Panc1 (cell line): Measurements from ENCODE around the gene ONECUT2. TPM values are rescaled to one million over a fixed set of nuclear protein-coding genes. Genes with fewer than 3 reads are reported as not detected.

Source experiments
- ATAC-seq: fragments of 200-7000 bp; cut with Tn5 transposase; 2 replicates; pipeline ENCODE4 v1.9.1; 2020; ENCODE audit warnings: mild to moderate bottlenecking, moderate library complexity
- BruUV-seq: library from RNA; stranded (reverse); fragments of 400-500 nt; replicated peaks from 2 replicates; lab custom pipeline; 2021; lab: Mats Ljungman, UMichigan
- CTCF ChIA-PET: fragments of 300-600 bp; sonication (Branson Sonifier 250); formaldehyde crosslinking; loops from one replicate; lab custom pipeline; 2022; ENCODE audit warnings: antibody characterized with exemption; lab: Charles Lee
- POLR2A ChIA-PET: fragments of 300-600 bp; sonication (Branson Sonifier 250); formaldehyde crosslinking; loops from one replicate; lab custom pipeline; 2022; ENCODE audit warnings: antibody characterized with exemption; lab: Charles Lee
- DNase-seq: peaks from one replicate; pipeline ENCODE4 v3.0.0-alpha.2; 2010; ENCODE audit warnings: low read depth, low spot score
- H3K27ac ChIP-seq: 2 replicates; pipeline ENCODE4 v1.5.1; 2011; ENCODE audit warnings: mild to moderate bottlenecking, low read length, inconsistent platforms
- H3K27me3 ChIP-seq: fragments of 200-500 bp; sonication (Bioruptor generic); 2 replicates; pipeline ENCODE4 v1.6.0; 2014; ENCODE audit warnings: low read length, inconsistent platforms; ENCODE audit not compliant: control insufficient read depth, insufficient read depth
- H3K36me3 ChIP-seq: fragments of 200-500 bp; sonication (Bioruptor generic); 2 replicates; pipeline ENCODE4 v1.5.1; 2014; ENCODE audit warnings: inconsistent platforms, mild to moderate bottlenecking, low read length, moderate library complexity; ENCODE audit not compliant: control insufficient read depth, insufficient read depth
- H3K4me1 ChIP-seq: 2 replicates; pipeline ENCODE4 v1.5.1; 2011; ENCODE audit warnings: inconsistent platforms, mild to moderate bottlenecking, low read length, moderate library complexity; ENCODE audit not compliant: control insufficient read depth, insufficient read depth
- H3K4me3 ChIP-seq, 2 experiments: 2 replicates each; pipeline ENCODE4 v1.5.1; 2011 to 2012; ENCODE audit warnings: low read depth in 2 of 2, low read length in 2 of 2, mild to moderate bottlenecking in 2 of 2, inconsistent platforms in 1 of 2, moderate library complexity in 1 of 2
- H3K9me3 ChIP-seq: fragments of 200-500 bp; sonication (Bioruptor generic); 2 replicates; pipeline ENCODE4 v1.5.1; 2014; ENCODE audit warnings: low read depth, mild to moderate bottlenecking, inconsistent platforms, low read length, moderate library complexity; ENCODE audit not compliant: control insufficient read depth, insufficient read depth
- REST ChIP-seq, 2 experiments: IDR thresholded peaks; 2 replicates each; pipeline ENCODE4 v1.6.1; 2011 to 2012; ENCODE audit warnings: low read depth in 2 of 2, control low read depth in 1 of 2, low read length in 1 of 2, mild to moderate bottlenecking in 1 of 2, moderate library complexity in 1 of 2; ENCODE audit not compliant: insufficient read depth in 1 of 2
- SIN3A ChIP-seq: IDR thresholded peaks from 2 replicates; pipeline ENCODE4 v1.6.1; 2012; ENCODE audit warnings: low read depth, mild to moderate bottlenecking, low read length, moderate library complexity, borderline replicate concordance; ENCODE audit not compliant: insufficient read depth
- TCF7L2 ChIP-seq: IDR thresholded peaks from 2 replicates; pipeline ENCODE4 v1.6.1; 2011; ENCODE audit warnings: mild to moderate bottlenecking, low read depth, low read length, inconsistent platforms
- in situ Hi-C: cut with HindIII; loops from 2 replicates; pipeline ENCODE4 v1.10.0; 2016; ENCODE audit warnings: low sequenced_read_pairs, low pct_unique_long_range_greater_than_20kb
- intact Hi-C: fragments of 100-400 bp; cut with micrococcal nuclease; formaldehyde crosslinking; loops from one replicate; pipeline ENCODE4 v1.10.0; 2022; ENCODE audit not compliant: unreplicated experiment
- total RNA-seq: library from RNA; stranded (reverse); gene quantifications from one replicate; pipeline ENCODE4 v1.2.1, GENCODE V29; 2021; ENCODE audit not compliant: unreplicated experiment

ONECUT2 gene
- total RNA-seq, 1 experiment from 2014 or later: 0.59 TPM

- CTCF ChIA-PET: no interaction called here
- POLR2A ChIA-PET: no interaction called here
- ATAC-seq (no peak), DNase-seq (no peak)
- Histone ChIP-seq H3K27ac (no peak overlapping the region), H3K27me3 (no peaks in the 10 kb centered on the region), H3K9me3 (no peaks in the 10 kb centered on the region), H3K4me3 (no peak overlapping the region), H3K36me3 (no peaks in the 10 kb centered on the region), H3K4me1 (no peaks in the 10 kb centered on the region)
- in situ Hi-C loops (no loop called here), intact Hi-C loops (no loop called here)
- TF ChIP-seq TCF7L2 (no peak), REST (IDR thresholded peaks at IDR 0.05; ENCODE audit: insufficient read depth in 1 of 2, low read depth in 2 of 2, low read length in 1 of 2) (no peak), SIN3A (no peak)
- no TSS peak for BruUV-seq
Measured at GRCh38 chr18:57466307-57466706, 31.1 kb downstream of the ONECUT2 start.

GRCh38 chr18:57466745-57467409, 31.7 kb downstream of the ONECUT2 start:
- Histone ChIP-seq H3K27ac (no peak overlapping the region), H3K27me3 (no peaks in the 10 kb centered on the region), H3K36me3 (no peaks in the 10 kb centered on the region), H3K9me3 (no peaks in the 10 kb centered on the region), H3K4me3 (no peak overlapping the region), H3K4me1 (no peaks in the 10 kb centered on the region)
- POLR2A ChIA-PET: no interaction called here
- TF ChIP-seq REST (IDR thresholded peaks at IDR 0.05; ENCODE audit: insufficient read depth in 1 of 2, low read depth in 2 of 2, low read length in 1 of 2): no peak
- intact Hi-C loops: no loop called here
- in situ Hi-C loops: no loop called here
- ATAC-seq (no peak), DNase-seq (no peak)
- CTCF ChIA-PET: no interaction called here
- no TSS peak for BruUV-seq

- no TSS peak for BruUV-seq
- intact Hi-C loops (no loop called here), in situ Hi-C loops (no loop called here)
- H3K27ac ChIP-seq: no peak overlapping the region
- CTCF ChIA-PET: no interaction called here
- no peaks in the 10 kb centered on the region for H3K4me1 ChIP-seq
- POLR2A ChIA-PET: no interaction called here
- H3K9me3 ChIP-seq: no peaks in the 10 kb centered on the region
- H3K36me3 ChIP-seq: no peaks in the 10 kb centered on the region
- no peak for TF ChIP-seq SIN3A
- DNase-seq: no peak
- no peak overlapping the region for H3K4me3 ChIP-seq
- H3K27me3 ChIP-seq: no peaks in the 10 kb centered on the region
- no peak for ATAC-seq
Measured at GRCh38 chr18:57469884-57470283, 34.7 kb downstream of the ONECUT2 start.
